ENCODE measurements around the gene KRT79.

KRT79 gene

DNA sequence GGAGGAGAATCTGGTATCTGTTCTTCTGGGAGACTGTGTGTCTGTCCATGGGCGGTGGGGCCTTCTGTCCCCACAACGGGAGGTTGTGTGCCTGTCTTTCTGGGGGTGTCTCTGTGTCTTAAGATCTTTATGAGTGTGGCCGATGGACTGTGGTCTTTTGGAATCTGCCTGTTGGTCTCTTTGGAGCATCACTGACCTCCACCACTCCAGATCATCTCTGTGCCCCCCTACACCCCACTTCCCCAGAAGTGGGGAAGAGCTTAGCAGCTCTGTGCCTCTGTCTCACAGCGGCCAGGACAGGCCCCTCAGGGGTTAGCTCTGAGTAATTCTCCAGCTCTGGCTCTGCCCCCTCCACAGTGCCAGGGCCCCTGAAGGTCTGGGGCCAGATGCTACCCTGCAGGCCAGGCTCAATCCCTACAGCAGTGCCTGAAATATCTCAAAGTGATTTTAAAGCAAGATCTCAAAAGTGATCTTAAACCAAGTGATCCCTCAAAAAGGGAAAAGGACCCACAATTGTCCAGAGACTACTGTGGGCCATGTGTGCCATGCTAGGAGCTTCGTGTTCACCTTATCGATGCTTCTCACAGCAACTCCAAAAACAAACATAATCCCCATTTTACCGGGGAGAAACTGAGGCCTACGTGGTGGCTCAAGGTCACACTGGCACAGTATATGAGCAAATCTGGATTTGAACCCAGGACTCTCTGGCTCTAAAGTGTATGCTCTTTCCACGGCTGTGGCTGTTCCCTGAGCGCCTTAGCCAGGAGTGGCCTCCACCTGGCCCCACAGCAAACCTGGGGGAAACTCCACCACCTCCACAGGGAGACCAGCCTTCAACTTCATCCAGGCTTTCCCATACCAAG lies 40.7 kb upstream of the KRT79 start:
- no peak for DNase-seq (ENCODE audit: insufficient read length, low spot score)
- TF ChIP-seq CTCF (IDR thresholded peaks at IDR 0.05; ENCODE audit: insufficient read depth, missing control alignments): no peak
- no peak for FAIRE-seq

DNA sequence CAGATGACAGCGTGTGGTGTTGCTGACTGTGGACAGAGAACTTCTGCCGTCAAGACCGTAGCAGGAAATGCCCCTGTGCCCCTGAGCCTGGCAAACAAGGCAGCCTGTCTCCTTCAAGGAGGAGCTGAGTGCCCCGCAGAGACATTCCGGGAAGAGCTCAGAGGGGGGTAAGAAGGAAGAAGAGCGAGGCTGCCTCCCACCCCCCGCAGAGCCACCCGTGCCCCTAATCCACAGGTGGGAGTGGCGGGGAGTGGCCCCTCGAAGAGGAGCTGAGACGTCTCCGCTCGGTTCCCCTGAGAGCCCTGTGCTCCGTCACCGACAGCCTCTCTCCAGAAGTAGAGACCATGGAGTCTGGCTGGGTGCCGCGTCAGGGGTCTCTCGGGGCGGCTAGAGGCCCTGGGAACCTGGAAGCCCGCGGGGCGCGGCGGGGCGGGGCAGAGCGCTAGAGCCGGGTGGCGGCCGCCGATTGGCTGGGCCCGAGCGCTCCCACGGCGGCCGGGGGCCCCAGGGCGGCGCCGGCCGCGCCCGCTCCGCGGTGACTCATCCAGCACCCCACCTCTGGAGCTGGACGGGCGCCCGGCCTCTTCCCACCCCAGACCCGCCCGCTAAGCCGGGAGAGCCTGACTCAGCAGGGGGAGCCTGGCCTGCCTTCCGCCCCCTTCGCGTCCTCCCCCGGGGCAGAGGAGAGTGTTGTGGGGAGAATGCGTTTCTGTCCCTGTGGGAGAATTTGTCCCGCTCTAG lies 39.9 kb upstream of the KRT79 start:
- DNase-seq (ENCODE audit: insufficient read length, low spot score) (no peak), FAIRE-seq (no peak)
- no peak for TF ChIP-seq CTCF (IDR thresholded peaks at IDR 0.05; ENCODE audit: insufficient read depth, missing control alignments)

- no peak for TF ChIP-seq CTCF (IDR thresholded peaks at IDR 0.05; ENCODE audit: insufficient read depth, missing control alignments)
- FAIRE-seq (no peak), DNase-seq (ENCODE audit: insufficient read length, low spot score) (no peak)
Measured at GRCh38 chr12:52873513-52873831, 39.4 kb upstream of the KRT79 start.

GRCh38 chr12:52872644-52873389 lies 38.7 kb upstream of the KRT79 start:
- DNase-seq (ENCODE audit: insufficient read length, low spot score): no peak
- TF ChIP-seq CTCF (IDR thresholded peaks at IDR 0.05; ENCODE audit: insufficient read depth, missing control alignments): no peak
- FAIRE-seq: no peak

DNA sequence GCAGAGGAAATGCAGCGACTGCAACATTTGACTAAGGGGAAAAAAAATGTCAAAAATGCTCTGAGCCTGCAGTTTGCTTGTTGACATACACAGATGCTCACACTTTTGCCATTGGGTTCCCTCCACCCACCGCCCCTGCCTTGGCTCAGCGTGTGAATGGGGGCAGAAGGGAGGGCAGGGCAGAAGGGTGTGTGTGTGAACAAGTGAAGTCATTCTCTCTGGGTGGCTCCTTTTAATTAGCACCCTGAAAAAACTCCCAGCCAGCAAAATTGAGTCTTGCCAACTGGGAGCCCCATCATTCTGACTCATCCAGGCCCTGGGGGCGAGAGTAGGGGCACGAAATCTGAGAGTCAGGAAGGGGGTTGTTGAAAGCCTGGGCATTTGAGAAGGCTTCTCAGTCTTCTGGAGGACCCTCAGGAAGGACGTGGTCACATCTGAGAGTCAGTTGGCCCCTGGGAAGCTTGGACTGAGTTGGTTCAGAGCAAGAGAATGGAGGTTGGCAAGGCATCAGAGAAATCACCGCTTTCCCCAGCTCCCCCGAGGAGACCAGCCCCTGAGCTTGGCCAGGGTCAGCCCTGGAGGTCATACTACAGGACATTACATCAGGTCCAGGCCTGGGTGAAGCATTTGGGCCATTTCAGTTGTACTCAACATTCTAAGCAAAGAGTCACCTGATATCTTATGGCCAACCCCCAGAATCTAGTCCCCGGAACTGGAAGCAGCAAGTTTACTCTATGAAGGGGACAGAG lies 37.4 kb upstream of the KRT79 start:
- FAIRE-seq (no peak), DNase-seq (ENCODE audit: insufficient read length, low spot score) (no peak)
- TF ChIP-seq CTCF (IDR thresholded peaks at IDR 0.05; ENCODE audit: insufficient read depth, missing control alignments): no peak

DNA sequence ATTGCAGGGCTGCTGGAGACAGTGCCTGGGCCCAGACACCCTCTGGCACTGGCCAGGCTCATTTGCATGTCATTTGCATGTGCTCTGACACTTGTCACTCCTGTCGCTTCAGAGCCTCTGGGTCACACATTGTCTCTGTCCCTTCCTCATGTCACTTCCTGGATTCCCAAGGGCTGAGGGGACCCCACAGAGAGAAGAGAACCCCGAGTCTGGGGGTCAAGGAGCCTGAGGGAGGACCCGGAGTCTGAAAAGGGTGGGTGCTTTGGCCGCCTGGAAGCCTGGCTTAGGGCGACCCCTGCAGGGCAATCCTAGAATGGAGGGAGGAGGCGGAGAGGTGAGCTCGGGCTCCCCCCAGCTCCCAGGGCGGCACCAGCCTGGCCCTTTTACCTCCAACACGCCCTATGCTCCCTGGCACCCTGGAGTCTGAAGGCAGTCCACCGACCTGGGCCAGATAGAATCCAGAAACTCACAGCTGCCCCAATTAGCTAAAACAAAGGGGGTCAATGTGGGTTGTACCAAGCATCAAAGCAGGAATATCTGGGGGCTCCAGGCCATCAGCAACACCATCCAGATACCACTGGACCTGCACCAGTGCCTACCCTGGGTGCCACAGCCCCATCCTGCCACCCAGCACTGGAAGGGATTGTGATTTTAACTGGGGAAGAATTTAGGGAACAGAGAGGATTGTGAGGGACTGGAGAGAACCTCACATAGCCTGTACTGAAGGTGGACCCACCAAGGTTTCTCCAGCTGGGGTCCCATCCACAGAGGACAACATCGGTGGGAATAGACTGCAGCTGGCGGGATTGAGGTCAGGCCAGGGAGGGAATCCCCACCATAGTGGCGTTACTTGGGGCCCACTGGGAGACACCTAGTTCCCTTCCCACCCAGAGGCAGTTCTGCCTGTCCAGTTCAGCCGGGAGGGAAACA lies 36.5 kb upstream of the KRT79 start:
- no peak for DNase-seq (ENCODE audit: insufficient read length, low spot score)
- peak; percentile 56 for TF ChIP-seq CTCF (IDR thresholded peaks at IDR 0.05; ENCODE audit: insufficient read depth, missing control alignments)
- no peak for FAIRE-seq
